Thoracic aorta (tissue), 2 donors: ENCODE data around the gene ARHGAP33. TPM values are rescaled to one million over a fixed set of nuclear protein-coding genes. Genes with fewer than 3 reads are reported as not detected.
A peak's percentile ranks its signal among the peaks of the same experiment; 100 is the strongest.

Experiments used
- ATAC-seq: fragments of 150-250 bp; one replicate; pipeline ENCODE4 v1.8.0; 2017; ENCODE audit warnings: low read depth; ENCODE audit not compliant: insufficient number of reproducible peaks, low FRiP score
- DNase-seq: peaks from one replicate; pipeline ENCODE4 v3.0.0-alpha.2; 2020; ENCODE audit warnings: low spot score
- H3K27ac ChIP-seq, 2 donors: fragments of 200-600 bp; sonication (generic); 1 replicate in 1 of 2; 2 replicates in 1 of 2; pipeline ENCODE4 v1.5.1; 2016; ENCODE audit warnings: mild to moderate bottlenecking in 2 of 2, moderate library complexity in 2 of 2
- H3K27me3 ChIP-seq: fragments of 200-600 bp; sonication (generic); replicated peaks from 2 replicates; pipeline ENCODE4 v1.6.0; 2016; ENCODE audit warnings: mild to moderate bottlenecking; ENCODE audit not compliant: insufficient read depth
- H3K36me3 ChIP-seq: fragments of 200-600 bp; sonication (generic); one replicate; pipeline ENCODE4 v1.5.1; 2016
- H3K4me1 ChIP-seq, 2 donors: fragments of 200-600 bp; sonication (generic); 1 replicate in 1 of 2; 2 replicates in 1 of 2; pipeline versions ENCODE4 v1.5.1 to v1.6.0; 2016; ENCODE audit warnings: low read depth in 2 of 2, mild to moderate bottlenecking in 1 of 2; ENCODE audit not compliant: control insufficient read depth in 1 of 2
- H3K4me3 ChIP-seq: fragments of 200-600 bp; sonication (generic); 2 replicates; pipeline ENCODE4 v1.5.1; 2016; ENCODE audit warnings: mild to moderate bottlenecking
- H3K9me3 ChIP-seq: fragments of 200-600 bp; sonication (generic); 2 replicates; pipeline ENCODE4 v1.5.1; 2016
- CTCF ChIP-seq: fragments of 200-600 bp; sonication (generic); IDR thresholded peaks from one replicate; pipeline ENCODE4 v1.5.1; 2019; ENCODE audit warnings: antibody characterized with exemption
- total RNA-seq, 2 donors: library from RNA; depleted of rRNA; stranded (reverse); fragments of >200 nt; gene quantifications; one replicate each; pipeline versions ENCODE4 v1.1.0 to v1.2.3, GENCODE V29; 2016

ARHGAP33 gene
- total RNA-seq, 2 donors from 2014 or later = 15.4 to 30.7 TPM

DNA sequence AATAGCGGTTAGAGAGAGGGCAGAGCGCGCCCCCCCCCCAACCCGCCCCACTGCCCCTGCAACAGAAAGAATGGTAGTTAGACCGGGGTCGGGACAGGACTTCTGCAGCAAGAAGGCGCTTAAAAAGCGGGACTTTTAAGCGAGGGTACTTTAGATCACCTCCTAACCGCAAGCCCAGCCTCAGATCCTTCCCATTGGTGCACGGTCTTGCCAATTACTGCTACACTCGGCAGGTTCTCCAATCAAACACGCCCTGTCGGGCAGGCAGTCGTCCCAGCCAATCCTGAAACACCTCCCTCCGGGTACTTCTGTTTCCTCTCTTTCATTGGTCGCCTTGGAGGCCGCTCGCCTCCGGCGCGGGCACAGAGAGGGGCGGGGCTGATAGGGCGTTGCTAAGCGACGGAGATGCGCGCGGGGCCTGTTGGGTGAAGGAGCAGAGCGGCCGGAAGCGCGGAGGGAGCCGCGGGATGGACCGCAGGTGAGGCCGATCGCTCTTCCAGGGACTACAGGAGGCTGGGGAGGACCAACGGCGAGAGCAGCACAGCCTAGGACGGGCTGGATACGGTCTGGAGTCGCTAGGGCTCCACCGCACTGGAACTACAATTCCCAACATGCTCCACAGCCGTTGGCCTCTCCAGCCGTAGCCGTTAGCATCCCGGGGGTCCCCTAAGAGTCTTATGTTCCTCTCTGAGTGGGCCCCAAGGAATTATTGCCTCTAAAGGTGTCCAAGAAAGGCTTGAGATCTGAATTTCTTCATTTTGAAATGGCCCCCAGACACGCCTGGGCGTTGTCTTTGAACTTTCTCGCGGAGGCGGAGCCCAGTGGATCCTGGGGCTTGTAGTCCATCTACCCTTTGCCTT is 17.4 kb upstream of the ARHGAP33 start, which contains the start of gene PROSER3:
Gene PROSER3 (plus strand): TSS at position 428 of the 860 bp plus-strand sequence. CDS start 40 bp downstream, at position 468.
- Histone ChIP-seq H3K27me3 (no peaks in the 10 kb centered on the region), H3K27ac (peak within 1 kb of the TSS; percentile 98 to 99), H3K4me1 (peaks cover 11 to 52% of the 10 kb centered on the region in 2 donors), H3K4me3 (peak within 1 kb of the TSS; percentile 77), H3K9me3 (no peaks in the 10 kb centered on the region), H3K36me3 (peaks cover 12% of the 10 kb centered on the region)
- no peak for TF ChIP-seq CTCF
- ATAC-seq (peak; percentile 92), DNase-seq (peak; percentile 94)

DNA sequence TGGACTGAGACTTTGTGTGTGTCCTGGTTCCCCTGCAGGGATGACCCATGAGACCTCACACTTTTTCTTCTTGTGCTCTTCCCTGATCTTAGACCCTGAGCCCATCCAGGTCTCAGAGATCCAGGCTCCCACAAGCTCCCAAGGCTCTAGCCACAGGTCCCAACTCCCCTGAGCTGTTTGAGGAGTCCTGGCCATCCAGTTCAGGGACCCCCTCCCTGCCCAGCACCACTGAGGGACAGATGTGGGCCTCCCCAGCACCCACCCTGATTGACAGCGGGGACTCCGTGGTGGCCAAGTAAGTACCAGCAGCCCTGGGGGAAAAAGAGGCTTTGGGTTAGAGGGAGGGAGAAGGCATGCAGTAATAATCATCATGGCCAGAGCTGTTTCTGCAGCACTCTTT is 15.7 kb upstream of the ARHGAP33 start:
- Histone ChIP-seq H3K36me3 (peaks cover 8% of the 10 kb centered on the region), H3K9me3 (no peaks in the 10 kb centered on the region), H3K4me1 (peaks cover 11 to 47% of the 10 kb centered on the region in 2 donors), H3K4me3 (no peak overlapping the region), H3K27ac (no peak overlapping the region), H3K27me3 (no peaks in the 10 kb centered on the region)
- TF ChIP-seq CTCF = no peak
- ATAC-seq = no peak
- no peak for DNase-seq

- H3K27ac ChIP-seq = no peak overlapping the region
- H3K4me3 ChIP-seq = no peak overlapping the region
- H3K9me3 ChIP-seq = no peaks in the 10 kb centered on the region
- ATAC-seq (no peak), DNase-seq (no peak)
- H3K36me3 ChIP-seq = peaks cover 14% of the 10 kb centered on the region
- H3K4me1 ChIP-seq = peaks cover 5 to 35% of the 10 kb centered on the region in 2 donors
- H3K27me3 ChIP-seq = no peaks in the 10 kb centered on the region
- TF ChIP-seq CTCF = no peak
Observed at GRCh38 chr19:35760711-35761349, 14.5 kb upstream of the ARHGAP33 start.

DNA sequence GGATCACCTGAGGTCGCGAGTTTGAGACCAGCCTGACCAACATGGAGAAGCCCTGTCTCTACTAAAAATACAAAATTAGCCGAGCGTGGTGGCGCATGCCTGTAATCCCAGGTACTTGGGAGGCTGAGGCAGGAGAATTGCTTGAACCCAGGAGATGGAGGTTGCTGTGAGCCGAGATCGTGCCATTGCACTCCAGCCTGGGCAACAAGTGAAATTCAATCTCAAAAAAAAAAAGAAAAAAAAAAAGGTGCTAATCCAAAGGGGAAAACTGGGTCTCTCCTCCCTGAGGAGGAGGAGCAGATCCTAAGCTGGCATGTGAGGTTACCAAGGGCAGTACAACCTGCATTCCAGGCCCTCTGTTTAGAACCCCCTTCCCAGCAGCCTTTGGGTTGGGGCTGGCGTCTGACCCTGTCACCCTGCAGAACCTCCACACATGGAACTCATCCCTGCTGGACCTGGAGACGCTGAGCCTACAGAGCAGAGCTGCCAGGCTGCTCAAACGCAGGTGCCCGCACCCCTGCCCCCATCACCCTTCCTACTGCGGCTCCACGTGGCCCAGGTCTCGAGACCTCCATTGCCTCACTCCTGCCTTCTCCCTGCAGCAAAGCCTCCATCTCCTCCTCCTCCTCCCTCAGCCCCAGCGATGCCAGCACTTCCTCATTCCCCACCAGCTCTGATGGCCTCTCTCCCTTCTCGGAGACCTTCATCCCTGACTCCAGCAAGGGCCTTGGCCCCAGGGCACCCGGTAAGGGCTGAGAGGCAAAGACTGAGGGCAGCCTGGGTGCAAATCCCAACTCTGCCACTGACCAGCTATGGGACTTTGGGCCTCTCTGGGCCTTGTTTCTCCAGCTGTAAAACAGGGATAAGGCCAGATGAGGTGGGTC is 10.7 kb upstream of the ARHGAP33 start:
- no peak overlapping the region for H3K4me3 ChIP-seq

More for the DNA sequence above, 10.7 kb upstream of the ARHGAP33 start:
- H3K27ac ChIP-seq = no peak overlapping the region
- DNase-seq (no peak), ATAC-seq (no peak)
- peaks cover 14% of the 10 kb centered on the region for H3K36me3 ChIP-seq
- H3K27me3 ChIP-seq = no peaks in the 10 kb centered on the region
- H3K4me1 ChIP-seq = peaks cover 0 to 7% of the 10 kb centered on the region in 2 donors
- no peak for TF ChIP-seq CTCF
- H3K9me3 ChIP-seq = no peaks in the 10 kb centered on the region
